Esophagus squamous epithelium (tissue), 5 donors: ENCODE results near the gene SLC1A7. TPM values are rescaled to one million over a fixed set of nuclear protein-coding genes. Genes with fewer than 3 reads are reported as not detected.

Experiments used
- DNase-seq: peaks from one replicate; lab custom pipeline; 2025; lab: John Stamatoyannopoulos, UW
- H3K27ac ChIP-seq, 4 donors: fragments of 200-600 bp; sonication (generic); one replicate each; pipeline ENCODE4 v1.5.1; 2016 to 2019; ENCODE audit warnings: mild to moderate bottlenecking in 1 of 4
- H3K27me3 ChIP-seq, 4 donors: fragments of 200-600 bp; sonication (generic); 1 replicate in 3 of 4; 2 replicates in 1 of 4; pipeline versions ENCODE4 v1.5.1 to v1.6.0; 2017 to 2021; ENCODE audit warnings: antibody characterized with exemption in 1 of 4
- H3K36me3 ChIP-seq, 3 donors: fragments of 200-600 bp; sonication (generic); one replicate each; pipeline ENCODE4 v1.5.1; 2016 to 2019
- H3K4me1 ChIP-seq, 3 donors: fragments of 200-600 bp; sonication (generic); one replicate each; pipeline ENCODE4 v1.5.1; 2017 to 2019
- H3K4me3 ChIP-seq, 4 donors: fragments of 200-600 bp; sonication (generic); 1 replicate in 3 of 4; 2 replicates in 1 of 4; pipeline ENCODE4 v1.5.1; 2016 to 2019; ENCODE audit warnings: mild to moderate bottlenecking in 2 of 4, moderate library complexity in 1 of 4
- H3K9me3 ChIP-seq, 3 donors: fragments of 200-600 bp; sonication (generic); one replicate each; pipeline ENCODE4 v1.5.1; 2016 to 2019
- CTCF ChIP-seq, 6 experiments: fragments of 450-650 bp in 4 of 6; fragments of 200-600 bp in 2 of 6; sonication (generic) in 2 of 6; IDR thresholded peaks; one replicate each; pipeline ENCODE4 v1.5.1; 2016 to 2019; ENCODE audit warnings: antibody characterized with exemption in 6 of 6, mild to moderate bottlenecking in 4 of 6, moderate library complexity in 4 of 6
- POLR2A ChIP-seq, 4 donors: fragments of 450-650 bp; IDR thresholded peaks; one replicate each; pipeline ENCODE4 v1.6.1; 2017; ENCODE audit warnings: antibody characterized with exemption in 4 of 4, mild to moderate bottlenecking in 4 of 4, moderate library complexity in 3 of 4
- WGBS, 2 donors: methylation state at CpG; one replicate each; pipeline ENCODE4 v1.1.5; 2018; 5-methylcytosine and 5-hydroxymethylcytosine counted together
- intact Hi-C: fragments of 100-400 bp; cut with DNase I; formaldehyde crosslinking; loops from one replicate; pipeline ENCODE4 v1.15.0; 2022
- total RNA-seq, 4 donors: library from RNA; depleted of rRNA; stranded (reverse); fragments of >200 nt; gene quantifications; one replicate each; pipeline ENCODE4 v1.1.0, GENCODE V29; 2016
- donor health status: DM: yes; HTN: yes; CAD: no.

SLC1A7 gene
- total RNA-seq, 4 donors from 2014 or later = 0.57 TPM; not detected in 3

- TF ChIP-seq CTCF (IDR thresholded peaks at IDR 0.05) (no peak), POLR2A (IDR thresholded peaks at IDR 0.05) (no peak)
- Histone ChIP-seq H3K4me3 (no peak overlapping the region), H3K4me1 (peaks cover 0 to 25% (median 10%) of the 10 kb centered on the region in 3 donors), H3K36me3 (no peaks in the 10 kb centered on the region), H3K27ac (no peak overlapping the region), H3K27me3 (no peaks in the 10 kb centered on the region), H3K9me3 (no peaks in the 10 kb centered on the region)
- 86% methylated on average over 2 of the region's 5 CpGs; no CpG with 5 or more reads in 1 of the 2 donors for WGBS, 2 donors
- intact Hi-C loops = loop anchor here (10.0 kb wide), 2 partner anchors 276 to 476 kb away; no protein-coding TSS in a partner anchor
- DNase-seq = no peak
These were observed 38.5 kb upstream of the SLC1A7 start for GRCh38 chr1:53180951-53181350.

- TF ChIP-seq POLR2A (IDR thresholded peaks at IDR 0.05) (no peak), CTCF (IDR thresholded peaks at IDR 0.05) (no peak)
- no peak overlapping the region for H3K4me3 ChIP-seq
- intact Hi-C loops = loop anchor here (10.0 kb wide), 2 partner anchors 275 to 475 kb away; no protein-coding TSS in a partner anchor
- peaks cover 0 to 25% (median 10%) of the 10 kb centered on the region in 3 donors for H3K4me1 ChIP-seq
- H3K36me3 ChIP-seq = no peaks in the 10 kb centered on the region
- WGBS, 2 donors = 75 to 87% methylated on average over 2 of the region's 2 CpGs
- H3K27ac ChIP-seq = no peak overlapping the region
- H3K9me3 ChIP-seq = no peaks in the 10 kb centered on the region
- no peak for DNase-seq
- no peaks in the 10 kb centered on the region for H3K27me3 ChIP-seq
These were observed 37.8 kb upstream of the SLC1A7 start for GRCh38 chr1:53180226-53180625.

GRCh38 chr1:53176452-53177208 is 34.2 kb upstream of the SLC1A7 start:
- Histone ChIP-seq H3K27me3 (peaks cover 0 to 4% (median 0%) of the 10 kb centered on the region in 4 donors), H3K36me3 (no peaks in the 10 kb centered on the region), H3K4me3 (no peak overlapping the region), H3K27ac (peak overlapping the region in 2 of 4 donors; percentile 63 to 76), H3K4me1 (peaks cover 0 to 29% (median 0%) of the 10 kb centered on the region in 3 donors), H3K9me3 (no peaks in the 10 kb centered on the region)
- intact Hi-C loops = no loop called here
- no peak for TF ChIP-seq CTCF (IDR thresholded peaks at IDR 0.05)
- TF ChIP-seq POLR2A (IDR thresholded peaks at IDR 0.05) = no peak
- no peak for DNase-seq
- WGBS, 2 donors = 42 to 53% methylated on average over 10 of the region's 10 CpGs

GRCh38 chr1:53174971-53175913 is 32.8 kb upstream of the SLC1A7 start:
- no peak for DNase-seq
- no peak for TF ChIP-seq POLR2A (IDR thresholded peaks at IDR 0.05)
- TF ChIP-seq CTCF (IDR thresholded peaks at IDR 0.05) = no peak
- Histone ChIP-seq H3K27ac (peak overlapping the region in 1 of 4 donors; percentile 0), H3K27me3 (peaks cover 0 to 4% (median 0%) of the 10 kb centered on the region in 4 donors), H3K4me1 (peaks cover 0 to 30% (median 0%) of the 10 kb centered on the region in 3 donors), H3K9me3 (no peaks in the 10 kb centered on the region), H3K4me3 (no peak overlapping the region), H3K36me3 (no peaks in the 10 kb centered on the region)
- intact Hi-C loops = no loop called here
- 59 to 64% methylated on average over 9 of the region's 10 CpGs for WGBS, 2 donors
